GM12878 (cell line): ENCODE data around the gene DCAF6. TPM values are rescaled to one million over a fixed set of nuclear protein-coding genes. Genes with fewer than 3 reads are reported as not detected.
"Not testable (repeated sequence)": the region's sequence is repeated elsewhere in the genome, so short reads cannot be mapped to it uniquely, and the experiment has no call there.

ENCODE experiments used
- ATAC-seq: fragments of 200-7000 bp; cut with Tn5 transposase; 3 replicates; pipeline ENCODE4 v1.9.1; 2020; ENCODE audit warnings: mild to moderate bottlenecking, moderate library complexity
- BruUV-seq: library from RNA; stranded (reverse); fragments of 400-500 nt; replicated peaks from 2 replicates; lab custom pipeline; 2021; lab: Mats Ljungman, UMichigan
- CTCF ChIA-PET: fragments of 300-600 bp; sonication (Branson Sonifier 250); formaldehyde crosslinking; extraction: SDS; loops from one replicate; lab custom pipeline; 2021; ENCODE audit warnings: inconsistent platforms; lab: Yijun Ruan, JAX
- POLR2A ChIA-PET: fragments of 350-600 bp; formaldehyde crosslinking; extraction: SDS; loops from one replicate; lab custom pipeline; 2021; ENCODE audit warnings: inconsistent platforms; lab: Charles Lee
- RAD21 ChIA-PET: fragments of 300-600 bp; sonication (Branson Sonifier 250); formaldehyde crosslinking; loops from one replicate; lab custom pipeline; 2023; ENCODE audit warnings: antibody characterized with exemption; ENCODE audit not compliant: unreplicated experiment; lab: Charles Lee
- SMC1A ChIA-PET: fragments of 300-600 bp; sonication (Branson Sonifier 250); formaldehyde crosslinking; loops from one replicate; lab custom pipeline; 2023; ENCODE audit not compliant: unreplicated experiment, uncharacterized antibody; lab: Charles Lee
- DNase-seq: peaks from one replicate; pipeline ENCODE4 v3.0.0-alpha.2; 2011; ENCODE audit warnings: low read depth, low spot score
- FAIRE-seq: peaks from 3 replicates; lab custom pipeline; 2011; peaks lifted over from hg19 to GRCh38; lab: Jason Lieb, UNC
- H2AFZ ChIP-seq: 2 replicates; pipeline ENCODE4 v1.6.0; 2011; ENCODE audit warnings: low read depth, low read length, control low read depth; ENCODE audit not compliant: control insufficient read depth
- H3K27ac ChIP-seq: 2 replicates; pipeline ENCODE4 v1.5.1; 2011; ENCODE audit warnings: control low read depth; ENCODE audit not compliant: control insufficient read depth, insufficient read depth
- H3K27me3 ChIP-seq, 2 experiments: replicated peaks in 1 of 2; 2 replicates each; pipeline versions ENCODE4 v1.6.0 to v1.6.1; 2011; ENCODE audit warnings: low read length in 1 of 2; ENCODE audit not compliant: control insufficient read depth in 2 of 2, insufficient read depth in 2 of 2
- H3K36me3 ChIP-seq, 2 experiments: 2 replicates each; pipeline ENCODE4 v1.5.1; 2011; ENCODE audit warnings: low read length in 1 of 2; ENCODE audit not compliant: control insufficient read depth in 2 of 2, insufficient read depth in 2 of 2
- H3K4me1 ChIP-seq: 2 replicates; pipeline ENCODE4 v1.6.1; 2011; ENCODE audit warnings: mild to moderate bottlenecking, low read length, moderate library complexity, mixed read lengths; ENCODE audit not compliant: control insufficient read depth, insufficient read depth
- H3K4me2 ChIP-seq: 2 replicates; pipeline ENCODE4 v1.6.0; 2011; ENCODE audit warnings: control low read depth; ENCODE audit not compliant: control insufficient read depth, insufficient read depth
- H3K4me3 ChIP-seq: fragments of 200-600 bp; sonication (generic); 2 replicates; pipeline ENCODE4 v1.5.1; 2016
- H3K79me2 ChIP-seq: 2 replicates; pipeline ENCODE4 v1.6.0; 2011; ENCODE audit warnings: low read length; ENCODE audit not compliant: control insufficient read depth, insufficient read depth
- H3K9ac ChIP-seq: 2 replicates; pipeline ENCODE4 v1.8.0; 2011; ENCODE audit warnings: low read length, control low read depth, mixed read lengths; ENCODE audit not compliant: control insufficient read depth, insufficient read depth
- H3K9me3 ChIP-seq: replicated peaks from 3 replicates; pipeline ENCODE4 v1.5.1; 2011; ENCODE audit warnings: mild to moderate bottlenecking, low read length; ENCODE audit not compliant: control insufficient read depth, insufficient read depth
- H4K20me1 ChIP-seq: 2 replicates; pipeline ENCODE4 v1.6.0; 2011; ENCODE audit not compliant: control insufficient read depth, insufficient read depth
- CEBPB ChIP-seq, 2 experiments: fragments of 150-350 bp in 1 of 2; IDR thresholded peaks; 2 replicates each; pipeline ENCODE4 v1.6.1; 2012 to 2014; ENCODE audit warnings: low read depth in 2 of 2, low read length in 2 of 2, borderline replicate concordance in 1 of 2, inconsistent platforms in 1 of 2
- LARP7 ChIP-seq: fragments of 450-650 bp; IDR thresholded peaks from 2 replicates; pipeline ENCODE4 v1.6.1; 2017; ENCODE audit warnings: mild to moderate bottlenecking
- NFXL1 ChIP-seq: fragments of 450-650 bp; IDR thresholded peaks from 2 replicates; pipeline ENCODE4 v1.6.1; 2017; ENCODE audit warnings: antibody characterized with exemption, mild to moderate bottlenecking, borderline replicate concordance
- PAX5 ChIP-seq: IDR thresholded peaks from 2 replicates; pipeline ENCODE4 v1.6.1; 2011; ENCODE audit warnings: low read depth, low read length, borderline replicate concordance
- SIX5 ChIP-seq: IDR thresholded peaks from 2 replicates; pipeline ENCODE4 v1.6.1; 2011; ENCODE audit warnings: mild to moderate bottlenecking, low read depth, low read length, moderate library complexity; ENCODE audit not compliant: severe bottlenecking
- YY1 ChIP-seq: IDR thresholded peaks from 2 replicates; pipeline ENCODE4 v1.6.1; 2011; ENCODE audit warnings: low read depth, mild to moderate bottlenecking, low read length
- ZBED1 ChIP-seq: IDR thresholded peaks from 2 replicates; pipeline ENCODE4 v1.6.1; 2016; ENCODE audit warnings: borderline replicate concordance
- ZNF687 ChIP-seq: fragments of 450-650 bp; IDR thresholded peaks from 2 replicates; pipeline ENCODE4 v1.6.1; 2017; ENCODE audit warnings: mild to moderate bottlenecking, moderate library complexity
- WGBS: methylation state at CpG from one replicate; pipeline ENCODE4 v1.1.6; 2016; ENCODE audit warnings: low lambda C conversion rate; ENCODE audit not compliant: insufficient replicate concordance, insufficient coverage; ENCODE audit errors: missing lambda C conversion rate; 5-methylcytosine and 5-hydroxymethylcytosine counted together
- in situ Hi-C: fragments of 300-500 bp; cut with MboI; formaldehyde crosslinking; loops from 9 replicates; pipeline ENCODE4 v1.14.3; 2018; ENCODE audit warnings: mixed read lengths
- intact Hi-C: fragments of 100-400 bp; cut with micrococcal nuclease; formaldehyde crosslinking; loops from one replicate; pipeline ENCODE4 v1.14.2; 2022; ENCODE audit not compliant: unreplicated experiment
- polyA plus RNA-seq, 11 experiments: library from polyadenylated mRNA; depleted of rRNA in 4 of 11; unstranded in 6 of 11; stranded (reverse) in 5 of 11; fragments of >200 nt; fragmentation: Nextera tagmentation in 4 of 11; fragmentation: Illumina TruSeq in 1 of 11; extraction: Ambion mirVana in 4 of 11; extraction: Trizol in 1 of 11; gene quantifications; 1 replicate in 1 of 11; 2 replicates in 10 of 11; pipeline versions ENCODE4 v1.2.1 to v1.2.3, GENCODE V29; 2011 to 2016; ENCODE audit warnings: inconsistent platforms in 2 of 11, missing spikeins in 2 of 11, low read depth in 1 of 11
- total RNA-seq, 4 experiments: library from RNA; depleted of rRNA in 3 of 4; stranded (reverse); fragments of >200 nt in 3 of 4; fragmentation: Illumina TruSeq in 1 of 4; extraction: Trizol in 1 of 4; gene quantifications; 2 replicates each; pipeline versions ENCODE4 v1.2.1 to v1.2.3, GENCODE V29; 2013 to 2021
- TF ChIP-seq, protein P1 (sequence below): IDR thresholded peaks from 2 replicates; pipeline ENCODE4 v1.6.1; 2011; ENCODE audit warnings: low read depth, mild to moderate bottlenecking, low read length, moderate library complexity, borderline replicate concordance; ENCODE audit errors: extremely low read depth

Gene DCAF6
- total and polyA plus RNA-seq, 10 of the 15 experiments (the other 5 are each of a cell fraction or from before 2014, with no cell fraction given), result 11.4 to 62.7 (median 33.0) TPM

- no peak; the same call in 1 of the 2 replicates for TF ChIP-seq ZNF687
- TF ChIP-seq SIX5, result peak; percentile 57
- no peak for TF ChIP-seq NFXL1
- TF ChIP-seq CEBPB (IDR thresholded peaks at IDR 0.05; ENCODE audit: borderline replicate concordance in 1 of 2, low read depth in 2 of 2, low read length in 2 of 2), result no peak
- TF ChIP-seq, protein P1, sequence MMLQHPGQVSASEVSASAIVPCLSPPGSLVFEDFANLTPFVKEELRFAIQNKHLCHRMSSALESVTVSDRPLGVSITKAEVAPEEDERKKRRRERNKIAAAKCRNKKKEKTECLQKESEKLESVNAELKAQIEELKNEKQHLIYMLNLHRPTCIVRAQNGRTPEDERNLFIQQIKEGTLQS, result no peak
- peak; percentile 98 for TF ChIP-seq YY1
- 0 out of 2 replicates have a peak, but pooled peaks have one; percentile 55 for TF ChIP-seq ZBED1
- TF ChIP-seq PAX5, result no peak
- TF ChIP-seq LARP7, result 0 out of 2 replicates have a peak, but pooled peaks have one; percentile 13
- TF ChIP-seq, all 136 proteins: peak for 65
Measured at GRCh38 chr1:167936068-167936929, at the start of gene DCAF6 (continued).

- H3K27ac ChIP-seq, ATAC-seq, H3K9ac ChIP-seq, H3K9me3 ChIP-seq, H3K27me3 ChIP-seq, H2AFZ ChIP-seq, H3K4me2 ChIP-seq, FAIRE-seq, H3K79me2 ChIP-seq, H3K4me1 ChIP-seq, CTCF ChIA-PET, BruUV-seq, H3K36me3 ChIP-seq, DNase-seq, POLR2A ChIA-PET, H3K4me3 ChIP-seq, RAD21 ChIA-PET, in situ Hi-C loops, SMC1A ChIA-PET, H4K20me1 ChIP-seq: not testable (repeated sequence)
- intact Hi-C loops, result loop anchor here (2.0 kb wide), 1 partner anchor 62 kb away; no protein-coding TSS in a partner anchor
- 74% methylated on average over 2 of the region's 2 CpGs for WGBS
Measured at GRCh38 chr1:167887187-167887586, 49.3 kb upstream of the DCAF6 start.
